ENCODE measurements around the gene NUTM2F. TPM values are rescaled to one million over a fixed set of nuclear protein-coding genes. Genes with fewer than 3 reads are reported as not detected.
"Not testable (repeated sequence)": the region's sequence is repeated elsewhere in the genome, so short reads cannot be mapped to it uniquely, and the experiment has no call there.

The NUTM2F gene, protein sequence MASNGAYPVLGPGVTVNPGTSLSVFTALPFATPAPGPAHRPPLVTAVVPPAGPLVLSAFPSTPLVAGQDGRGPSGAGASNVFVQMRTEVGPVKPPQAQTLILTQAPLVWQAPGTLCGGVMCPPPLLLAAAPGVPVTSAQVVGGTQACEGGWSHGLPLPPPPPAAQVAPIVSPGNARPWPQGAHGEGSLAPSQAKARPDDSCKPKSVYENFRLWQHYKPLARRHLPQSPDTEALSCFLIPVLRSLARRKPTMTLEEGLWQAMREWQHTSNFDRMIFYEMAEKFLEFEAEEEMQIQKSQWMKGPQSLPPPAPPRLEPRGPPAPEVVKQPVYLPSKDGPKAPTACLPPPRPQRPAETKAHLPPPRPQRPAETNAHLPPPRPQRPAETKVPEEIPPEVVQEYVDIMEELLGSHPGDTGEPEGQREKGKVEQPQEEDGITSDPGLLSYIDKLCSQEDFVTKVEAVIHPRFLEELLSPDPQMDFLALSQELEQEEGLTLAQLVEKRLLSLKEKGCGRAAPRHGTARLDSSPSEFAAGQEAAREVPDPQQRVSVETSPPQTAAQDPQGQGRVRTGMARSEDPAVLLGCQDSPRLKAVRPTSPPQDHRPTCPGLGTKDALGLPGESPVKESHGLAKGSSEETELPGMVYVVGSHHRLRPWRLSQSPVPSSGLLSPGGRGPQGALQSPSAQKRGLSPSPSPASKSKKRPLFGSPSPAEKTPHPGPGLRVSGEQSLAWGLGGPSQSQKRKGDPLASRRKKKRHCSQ
- total RNA-seq (2011; cell fraction: chromatin; rRNA removed; ENCODE audit: low replicate concordance): not detected in 2 replicates
- not detected in 2 replicates for total RNA-seq (2011; cell fraction: nucleolus; rRNA removed)
- total RNA-seq (2011; cell fraction: nucleoplasm; rRNA removed): not detected in 2 replicates
- not detected in 2 replicates for total RNA-seq (2014; rRNA removed)
- total RNA-seq (2014; rRNA removed; fragmentation: Illumina TruSeq; extraction: Trizol): not detected in 2 replicates
- not detected in 2 replicates for total RNA-seq (2015; rRNA removed; fragmentation: Illumina TruSeq; extraction: Trizol)
- not detected in 2 replicates for total RNA-seq (2021)
- polyA plus RNA-seq (2011; rRNA removed): not detected in 2 replicates
- not detected in 2 replicates for polyA plus RNA-seq (2011; cell fraction: cytosol; rRNA removed)
- polyA plus RNA-seq (2011; cell fraction: nucleus; rRNA removed): not detected in 2 replicates
- 0.17 TPM in 1 of 2 replicates, not detected in the other for polyA plus RNA-seq (2012)
- polyA plus RNA-seq (2014; fragmentation: Illumina TruSeq; extraction: Trizol): not detected in 2 replicates
- polyA plus RNA-seq (2014; fragmentation: Nextera tagmentation; extraction: Ambion mirVana): not detected
- polyA plus RNA-seq (2014; rRNA removed): 0.04 TPM in 1 of 2 replicates, not detected in the other
- not detected in 2 replicates for polyA minus RNA-seq (2011; rRNA and poly(A)+ RNA removed)
- polyA minus RNA-seq (2011; cell fraction: cytosol; rRNA and poly(A)+ RNA removed): not detected in 2 replicates
- not detected in 2 replicates for polyA minus RNA-seq (2011; cell fraction: nucleus; rRNA and poly(A)+ RNA removed)
- Bru-seq, nascent RNA: percentile 8 among the genes with signal in this experiment
- not detected for BruChase-seq, experiment 1, labeled RNA remaining after a 2-hour chase
- BruChase-seq, experiment 2, labeled RNA remaining after a 6-hour chase: not detected
- long read RNA-seq, experiment 1: 0 reads
- long read RNA-seq, experiment 2: 0 reads
- long read RNA-seq, experiment 3: 0 reads

DNA sequence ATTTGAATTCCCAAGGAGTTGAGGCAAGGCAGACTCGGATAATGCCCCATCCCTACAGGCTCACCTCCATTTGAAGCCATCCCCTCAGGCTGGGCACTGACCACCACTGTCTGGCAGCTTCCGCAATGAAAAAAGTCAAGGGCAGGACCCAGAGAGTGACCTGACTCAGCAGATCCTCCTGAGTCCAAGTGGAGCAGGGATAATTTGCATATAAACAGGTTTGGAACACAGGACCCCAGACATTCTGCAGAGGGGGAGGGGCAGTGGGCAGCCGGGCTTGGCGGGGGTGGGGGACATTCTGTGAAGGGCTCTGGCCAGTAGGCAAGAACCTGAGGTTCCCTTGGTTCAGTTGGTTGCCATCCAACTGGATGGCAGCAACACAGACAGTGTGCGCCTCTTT, at the start of gene NUTM2F:
Gene NUTM2F, minus strand, starts transcription at position 101 of the 400 bp plus-strand sequence. Its CDS starts 21 bp downstream, at position 80.
- BruUV-seq (replicated peaks); H3K27ac ChIP-seq (ENCODE audit: extremely low read depth, low read depth, low read length); FAIRE-seq; H3K4me3 ChIP-seq; H2AFZ ChIP-seq (ENCODE audit: low read depth, low read length); DNase-seq (ENCODE audit: extremely low read depth in 1 of 4, low spot score in 3 of 4); H4K20me1 ChIP-seq (replicated peaks; ENCODE audit: control insufficient read depth, insufficient read depth, low read length); H3K9me3 ChIP-seq (replicated peaks; ENCODE audit: control insufficient read depth, insufficient read depth, low read depth, low read length); ATAC-seq; POLR2A ChIA-PET; H3K4me2 ChIP-seq (ENCODE audit: insufficient read depth, low read length); H3K4me1 ChIP-seq (replicated peaks in 1 of 2; ENCODE audit: control insufficient read depth in 2 of 2, insufficient read depth in 2 of 2, low read length in 2 of 2); intact Hi-C loops (cut with micrococcal nuclease); CTCF ChIA-PET (ENCODE audit: low intra/inter-chr PET ratio); H3K36me3 ChIP-seq (ENCODE audit: control insufficient read depth, insufficient read depth, low read length); in situ Hi-C loops (cut with MboI); H3K9ac ChIP-seq (ENCODE audit: insufficient read depth in 1 of 2, low read depth in 2 of 2, low read length in 2 of 2); H3K9me1 ChIP-seq (ENCODE audit: control insufficient read depth, insufficient read depth, low read length); H3K79me2 ChIP-seq (ENCODE audit: control insufficient read depth, insufficient read depth, low read length); H3K27me3 ChIP-seq (ENCODE audit: control insufficient read depth in 2 of 2, insufficient read depth in 2 of 2, low read length in 2 of 2): not testable (repeated sequence)
- 38% methylated on average over 1 of the region's 5 CpGs for WGBS (ENCODE audit: insufficient coverage, low coverage, missing lambda C conversion rate)

DNA sequence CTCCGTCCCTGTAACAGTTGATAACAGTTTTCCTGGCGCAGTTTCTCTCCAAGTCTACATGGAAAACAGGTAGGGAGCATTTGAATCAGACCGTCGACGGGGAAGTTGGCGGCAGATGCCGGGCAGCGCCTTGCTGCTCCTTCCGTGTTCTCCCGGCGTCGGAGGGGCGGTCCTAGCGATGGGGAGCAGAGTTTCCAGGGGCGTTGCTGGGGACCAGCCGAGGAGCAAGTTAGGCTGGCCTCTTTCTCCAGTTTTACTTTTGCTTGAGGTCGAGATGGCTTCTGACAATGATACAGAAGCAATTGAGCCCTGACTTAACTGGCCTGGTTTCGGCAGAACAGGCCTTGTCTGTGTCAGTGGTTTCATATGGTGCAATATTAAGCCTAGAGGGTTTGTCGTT, 46.8 kb upstream of the NUTM2F start:
- FAIRE-seq: peak; percentile 90

More for the DNA sequence above, 46.8 kb upstream of the NUTM2F start:
- H3K36me3 ChIP-seq (ENCODE audit: control insufficient read depth, insufficient read depth, low read length); POLR2A ChIA-PET; H4K20me1 ChIP-seq (replicated peaks; ENCODE audit: control insufficient read depth, insufficient read depth, low read length); H3K27me3 ChIP-seq (ENCODE audit: control insufficient read depth in 2 of 2, insufficient read depth in 2 of 2, low read length in 2 of 2); H2AFZ ChIP-seq (ENCODE audit: low read depth, low read length); CTCF ChIA-PET (ENCODE audit: low intra/inter-chr PET ratio); H3K9me1 ChIP-seq (ENCODE audit: control insufficient read depth, insufficient read depth, low read length); BruUV-seq (replicated peaks); in situ Hi-C loops (cut with MboI); intact Hi-C loops (cut with micrococcal nuclease); H3K9me3 ChIP-seq (replicated peaks; ENCODE audit: control insufficient read depth, insufficient read depth, low read depth, low read length); H3K4me1 ChIP-seq (replicated peaks in 1 of 2; ENCODE audit: control insufficient read depth in 2 of 2, insufficient read depth in 2 of 2, low read length in 2 of 2): not testable (repeated sequence)
- Histone ChIP-seq H3K27ac (ENCODE audit: extremely low read depth, low read depth, low read length) (0 out of 3 replicates have a peak overlapping the region, but pooled peaks have one; percentile 54), H3K4me3 (peak overlapping the region; percentile 47), H3K79me2 (ENCODE audit: control insufficient read depth, insufficient read depth, low read length) (peaks cover 28% of the 10 kb centered on the region), H3K9ac (ENCODE audit: insufficient read depth in 1 of 2, low read depth in 2 of 2, low read length in 2 of 2) (peak overlapping the region; percentile 35 to 38; a peak in 3 of 4 replicates), H3K4me2 (ENCODE audit: insufficient read depth, low read length) (peak overlapping the region; percentile 62; the same call in 1 of the 2 replicates)
- ATAC-seq (peak; percentile 80), DNase-seq (ENCODE audit: extremely low read depth in 1 of 4, low spot score in 3 of 4) (peak in 1 of 4 experiments; percentile 5)
- WGBS (ENCODE audit: insufficient coverage, low coverage, missing lambda C conversion rate): 2% methylated on average over 10 of the region's 19 CpGs
